H1 (cell line): Measurements from ENCODE around the gene CDCA3. TPM values are rescaled to one million over a fixed set of nuclear protein-coding genes. Genes with fewer than 3 reads are reported as not detected.

Experiments
- CTCF ChIA-PET: fragments of 300-600 bp; sonication (Branson Sonifier 250); formaldehyde crosslinking; loops from one replicate; lab custom pipeline; 2021; ENCODE audit not compliant: partially characterized antibody; lab: Charles Lee
- POLR2A ChIA-PET: fragments of 300-600 bp; sonication (Branson Sonifier 250); formaldehyde crosslinking; loops from one replicate; lab custom pipeline; 2021; ENCODE audit warnings: inconsistent platforms; ENCODE audit not compliant: partially characterized antibody; lab: Charles Lee
- DNase-seq, 2 experiments: peaks; one replicate each; pipeline versions ENCODE4 v3.0.0 to v3.0.0-alpha.2; 2010 to 2022; ENCODE audit warnings: low spot score in 2 of 2, low read depth in 1 of 2, mixed read lengths in 1 of 2
- FAIRE-seq: peaks from 2 replicates; lab custom pipeline; 2011; peaks lifted over from hg19 to GRCh38; lab: Jason Lieb, UNC
- H2AFZ ChIP-seq: 2 replicates; pipeline ENCODE4 v1.8.1; 2012; ENCODE audit warnings: low read length, inconsistent platforms
- H2AK5ac ChIP-seq: 2 replicates; pipeline ENCODE4 v1.6.1; 2013; ENCODE audit warnings: low read depth, low read length
- H2BK120ac ChIP-seq: replicated peaks from 2 replicates; pipeline ENCODE3; 2013; ENCODE audit warnings: low read depth, low read length, inconsistent platforms
- H2BK12ac ChIP-seq: 2 replicates; pipeline ENCODE4 v1.6.1; 2013; ENCODE audit warnings: low read depth, low read length
- H2BK15ac ChIP-seq: 2 replicates; pipeline ENCODE4 v1.6.1; 2013; ENCODE audit warnings: low read length
- H2BK20ac ChIP-seq: 2 replicates; pipeline ENCODE4 v1.6.1; 2013; ENCODE audit warnings: low read length
- H2BK5ac ChIP-seq: 2 replicates; pipeline ENCODE4 v1.6.1; 2013; ENCODE audit warnings: low read depth, low read length
- H3K14ac ChIP-seq: 2 replicates; pipeline ENCODE4 v1.6.1; 2013; ENCODE audit warnings: inconsistent platforms; ENCODE audit not compliant: insufficient read length
- H3K18ac ChIP-seq: 2 replicates; pipeline ENCODE4 v1.6.1; 2013; ENCODE audit warnings: low read length; ENCODE audit errors: extremely low read depth
- H3K23ac ChIP-seq: 2 replicates; pipeline ENCODE4 v1.6.1; 2013; ENCODE audit warnings: inconsistent platforms; ENCODE audit not compliant: insufficient read length
- H3K23me2 ChIP-seq: 2 replicates; pipeline ENCODE4 v1.6.1; 2013; ENCODE audit warnings: low read depth, low read length
- H3K27ac ChIP-seq: 2 replicates; pipeline ENCODE4 v1.6.1; 2011; ENCODE audit warnings: low read depth, low read length, inconsistent platforms
- H3K27me3 ChIP-seq, 4 experiments: replicated peaks in 1 of 4; 1 replicate in 1 of 4; 2 replicates in 3 of 4; pipeline versions ENCODE4 v1.6.1 to v1.8.1; 2011 to 2013; ENCODE audit warnings: low read length in 3 of 4, mild to moderate bottlenecking in 3 of 4, inconsistent platforms in 2 of 4, mixed read lengths in 2 of 4, moderate library complexity in 1 of 4; ENCODE audit not compliant: control insufficient read depth in 3 of 4, insufficient read depth in 3 of 4; ENCODE audit errors: extremely low read depth in 1 of 4
- H3K36me3 ChIP-seq, 4 experiments: 2 replicates each; pipeline versions ENCODE4 v1.6.1 to v1.8.1; 2011 to 2013; ENCODE audit warnings: mild to moderate bottlenecking in 4 of 4, low read length in 3 of 4, moderate library complexity in 2 of 4, control low read depth in 1 of 4, inconsistent platforms in 1 of 4; ENCODE audit not compliant: insufficient read depth in 4 of 4, control insufficient read depth in 2 of 4
- H3K4ac ChIP-seq: replicated peaks from 2 replicates; pipeline ENCODE3; 2013; ENCODE audit warnings: low read length, low read depth, mixed read lengths, inconsistent platforms; ENCODE audit not compliant: insufficient read length
- H3K4me1 ChIP-seq, 4 experiments: replicated peaks in 1 of 4; 1 replicate in 1 of 4; 2 replicates in 3 of 4; pipeline versions ENCODE4 v1.6.1 to v1.8.1; 2011 to 2013; ENCODE audit warnings: low read length in 3 of 4, inconsistent platforms in 2 of 4, mixed read lengths in 1 of 4; ENCODE audit not compliant: insufficient read depth in 4 of 4, control insufficient read depth in 3 of 4
- H3K4me2 ChIP-seq, 2 experiments: 2 replicates each; pipeline versions ENCODE4 v1.6.1 to v1.8.1; 2011 to 2013; ENCODE audit warnings: low read depth in 2 of 2, low read length in 2 of 2, control low read depth in 1 of 2, inconsistent platforms in 1 of 2, mild to moderate bottlenecking in 1 of 2; ENCODE audit not compliant: insufficient read depth in 1 of 2
- H3K4me3 ChIP-seq, 4 experiments: fragments of 200-600, 300-600 bp in 1 of 4; sonication (generic), shearing (Covaris generic), sonication (Bioruptor Twin) in 1 of 4; 2 replicates each; pipeline versions ENCODE4 v1.5.1 to v1.8.1; 2011 to 2016; ENCODE audit warnings: low read length in 4 of 4, low read depth in 3 of 4, control low read depth in 2 of 4, inconsistent platforms in 2 of 4, mild to moderate bottlenecking in 2 of 4, mixed read lengths in 1 of 4, moderate library complexity in 1 of 4; ENCODE audit not compliant: insufficient read depth in 2 of 4; ENCODE audit errors: extremely low read depth in 1 of 4
- H3K56ac ChIP-seq: replicated peaks from 2 replicates; pipeline ENCODE3; 2013; ENCODE audit warnings: low read depth, mild to moderate bottlenecking, mixed read lengths, low read length, inconsistent platforms; ENCODE audit not compliant: insufficient read length
- H3K79me1 ChIP-seq: 2 replicates; pipeline ENCODE4 v1.6.1; 2013; ENCODE audit warnings: low read depth, low read length, control low read depth
- H3K79me2 ChIP-seq, 2 experiments: 2 replicates each; pipeline versions ENCODE4 v1.6.1 to v1.8.1; 2012 to 2013; ENCODE audit warnings: low read length in 2 of 2, mild to moderate bottlenecking in 2 of 2, inconsistent platforms in 1 of 2; ENCODE audit not compliant: insufficient read depth in 2 of 2, control insufficient read depth in 1 of 2
- H3K9ac ChIP-seq, 4 experiments: replicated peaks in 1 of 4; 1 replicate in 1 of 4; 2 replicates in 3 of 4; pipeline versions ENCODE4 v1.6.1 to v1.8.1; 2011 to 2013; ENCODE audit warnings: low read depth in 3 of 4, low read length in 3 of 4, control low read depth in 2 of 4, mild to moderate bottlenecking in 2 of 4, moderate library complexity in 2 of 4, inconsistent platforms in 1 of 4; ENCODE audit errors: extremely low read depth in 1 of 4
- H3K9me3 ChIP-seq, 2 experiments: 2 replicates each; pipeline versions ENCODE4 v1.6.1 to v1.8.1; 2012 to 2013; ENCODE audit warnings: mild to moderate bottlenecking in 2 of 2, moderate library complexity in 2 of 2, control low read depth in 1 of 2, inconsistent platforms in 1 of 2, low read depth in 1 of 2, low read length in 1 of 2, mixed read lengths in 1 of 2; ENCODE audit not compliant: insufficient read depth in 2 of 2
- H4K20me1 ChIP-seq, 2 experiments: replicated peaks in 1 of 2; 2 replicates each; pipeline versions ENCODE3 to v1.8.1; 2011 to 2013; ENCODE audit warnings: inconsistent platforms in 2 of 2, low read length in 2 of 2, mild to moderate bottlenecking in 1 of 2; ENCODE audit not compliant: insufficient read depth in 2 of 2, control insufficient read depth in 1 of 2
- H4K5ac ChIP-seq: 2 replicates; pipeline ENCODE4 v1.6.1; 2013; ENCODE audit warnings: low read length, low read depth, mixed read lengths, inconsistent platforms; ENCODE audit not compliant: insufficient read length
- H4K8ac ChIP-seq: 2 replicates; pipeline ENCODE4 v1.8.0; 2013; ENCODE audit warnings: mild to moderate bottlenecking, moderate library complexity, low read length, inconsistent platforms; ENCODE audit not compliant: insufficient read depth; ENCODE audit errors: extremely low read depth
- H4K91ac ChIP-seq: replicated peaks from 2 replicates; pipeline ENCODE3; 2013; ENCODE audit warnings: low read length, mixed read lengths, inconsistent platforms; ENCODE audit not compliant: insufficient read length
- ASH2L ChIP-seq: fragments of 200-600, 300-600 bp; sonication (generic); IDR thresholded peaks from one replicate; pipeline ENCODE4 v1.7.1; 2017; ENCODE audit warnings: low read length
- ATF2 ChIP-seq: IDR thresholded peaks from 2 replicates; pipeline ENCODE4 v1.6.1; 2012; ENCODE audit warnings: low read length, inconsistent platforms
- CHD1 ChIP-seq: IDR thresholded peaks from 2 replicates; pipeline ENCODE4 v1.6.1; 2012; ENCODE audit warnings: low read depth, low read length, improper control_type of control experiment
- CREB1 ChIP-seq: IDR thresholded peaks from 2 replicates; pipeline ENCODE4 v1.6.1; 2012; ENCODE audit warnings: inconsistent platforms
- CTBP2 ChIP-seq: IDR thresholded peaks from 2 replicates; pipeline ENCODE4 v1.7.0; 2011; ENCODE audit warnings: borderline replicate concordance, mild to moderate bottlenecking, moderate library complexity, mixed read lengths, low read length; ENCODE audit not compliant: insufficient read depth, insufficient read length
- EGR1 ChIP-seq: IDR thresholded peaks from 2 replicates; pipeline ENCODE4 v1.6.1; 2011; ENCODE audit warnings: low read depth, low read length, borderline replicate concordance
- HDAC6 ChIP-seq: IDR thresholded peaks from one replicate; pipeline ENCODE4 v1.7.1; 2012; ENCODE audit warnings: low read depth, mild to moderate bottlenecking, inconsistent platforms, low read length, moderate library complexity
- NANOG ChIP-seq: IDR thresholded peaks from 2 replicates; pipeline ENCODE4 v1.6.1; 2011; ENCODE audit warnings: low read length, low read depth, mild to moderate bottlenecking, inconsistent platforms; ENCODE audit not compliant: insufficient read depth, poor library complexity, severe bottlenecking
- POLR2A ChIP-seq, 2 experiments: IDR thresholded peaks; 1 replicate in 1 of 2; 2 replicates in 1 of 2; pipeline ENCODE4 v1.6.1; 2011; ENCODE audit warnings: low read depth in 2 of 2, low read length in 2 of 2, mild to moderate bottlenecking in 2 of 2; ENCODE audit errors: control extremely low read depth in 1 of 2
- USF2 ChIP-seq: IDR thresholded peaks from 2 replicates; pipeline ENCODE4 v1.6.1; 2011; ENCODE audit warnings: low read length, improper control_type of control experiment
- YY1 ChIP-seq: IDR thresholded peaks from 2 replicates; pipeline ENCODE4 v1.6.1; 2011; ENCODE audit warnings: low read depth, mild to moderate bottlenecking, low read length
- WGBS, 2 experiments: shearing (Covaris generic) in 1 of 2; methylation state at CpG; one replicate each; pipeline versions ENCODE4 v1.1.6 to v1.1.7; 2013 to 2015; ENCODE audit warnings: low lambda C conversion rate in 2 of 2, mixed read lengths in 2 of 2, inconsistent platforms in 1 of 2, low coverage in 1 of 2, missing lambda C conversion rate in 1 of 2; ENCODE audit not compliant: insufficient replicate concordance in 2 of 2, insufficient coverage in 1 of 2, insufficient read length in 1 of 2; ENCODE audit errors: extremely low coverage in 1 of 2, missing lambda C conversion rate in 1 of 2; 5-methylcytosine and 5-hydroxymethylcytosine counted together
- polyA plus RNA-seq, 7 experiments: library from polyadenylated mRNA; depleted of rRNA in 3 of 7; stranded (reverse) in 5 of 7; unstranded in 2 of 7; fragments of >200 nt in 5 of 7; fragments of 200-250 nt in 2 of 7; gene quantifications; 1 replicate in 5 of 7; 2 replicates in 1 of 7; 4 replicates in 1 of 7; pipeline versions ENCODE4 v1.2.1 to v1.2.3, GENCODE V29; 2011 to 2013; ENCODE audit warnings: missing spikeins in 2 of 7, mixed read lengths in 2 of 7
- total RNA-seq: library from RNA; stranded (reverse); fragmentation: NEBNext Ultra II Directional; extraction: Animal tissue kit (Norgen Biotek cat#: 25700); gene quantifications from 2 replicates; pipeline ENCODE4 v1.2.1, GENCODE V29; 2021

CDCA3 gene
- total and polyA plus RNA-seq, 2 of the 8 experiments (the other 6 are each of a cell fraction or from before 2014, with no cell fraction given) = 47.7 to 71.2 TPM

GRCh38 chr12:6817098-6817497 is 34.0 kb downstream of the CDCA3 start:
- 88% methylated on average over 8 of the region's 8 CpGs; no CpG with 5 or more reads in 1 of the 2 experiments for WGBS, 2 experiments
- Histone ChIP-seq H2BK5ac (no peak overlapping the region), H3K14ac (no peak overlapping the region), H4K5ac (no peak overlapping the region), H2AK5ac (no peak overlapping the region; the same call in 1 of the 2 replicates), H3K36me3 (no peaks in the 10 kb centered on the region; a peak in 1 of 8 replicates), H2BK12ac (no peak overlapping the region), H3K23ac (no peak overlapping the region), H3K79me1 (no peaks in the 10 kb centered on the region), H3K23me2 (peaks cover 17% of the 10 kb centered on the region), H2AFZ (no peak overlapping the region), H3K4me1 (peaks cover 4 to 37% (median 22%) of the 10 kb centered on the region in 4 experiments), H2BK20ac (no peak overlapping the region), H3K56ac (no peak overlapping the region), H3K9ac (no peak overlapping the region), H3K4me3 (no peak overlapping the region), H4K20me1 (peaks cover 0 to 6% of the 10 kb centered on the region in 2 experiments), H4K8ac (no peak overlapping the region), H3K9me3 (peaks cover 0 to 2% of the 10 kb centered on the region in 2 experiments; a peak in 1 of 4 replicates), H2BK120ac (no peak overlapping the region), H3K4ac (no peak overlapping the region), H3K4me2 (no peak overlapping the region; a peak in 1 of 4 replicates), H4K91ac (peak overlapping the region; percentile 11), H3K27me3 (peaks cover 0 to 3% (median 1%) of the 10 kb centered on the region in 4 experiments; a peak in 4 of 7 replicates), H3K18ac (no peak overlapping the region), H2BK15ac (no peak overlapping the region), H3K27ac (no peak overlapping the region), H3K79me2 (no peaks in the 10 kb centered on the region)
- FAIRE-seq = no peak
- ChIA-PET CTCF (interaction anchor here (1.4 to 3.2 kb wide), 3 partner anchors 8 to 40 kb away, joined by 3 to 19 read pairs (median 6); no protein-coding TSS in a partner anchor), POLR2A (interaction anchor here (0.8 to 1.7 kb wide), 6 partner anchors 11 to 127 kb away, joined by 3 to 7 read pairs (median 5); partner anchors contain the start of genes C12orf57, MLF2, P3H3 and PTMS)
- no peak for DNase-seq
- no peak for TF ChIP-seq YY1
- no peak for TF ChIP-seq CTBP2
- TF ChIP-seq USF2 = no peak
- no peak for TF ChIP-seq CHD1
- TF ChIP-seq EGR1 = no peak
- no peak for TF ChIP-seq NANOG
- TF ChIP-seq POLR2A (IDR thresholded peaks at IDR 0.05; ENCODE audit: control extremely low read depth in 1 of 2, low read depth in 2 of 2, low read length in 2 of 2) = no peak
- no peak for TF ChIP-seq HDAC6
- TF ChIP-seq CREB1 = no peak
- no peak for TF ChIP-seq ATF2
- no peak for TF ChIP-seq ASH2L
